DOHH2 (cell line): ENCODE results near the gene HHAT.

Source experiments
- EZH2phosphoT487 ChIP-seq: fragments of 200-600 bp; sonication (generic); IDR thresholded peaks from 2 replicates; pipeline ENCODE4 v1.6.1; 2017; ENCODE audit warnings: borderline replicate concordance, mild to moderate bottlenecking, antibody characterized with exemption, low read length, moderate library complexity, mixed read lengths
- TF ChIP-seq, protein P1 (sequence below): fragments of 200-600 bp; sonication (generic); IDR thresholded peaks from one replicate; pipeline ENCODE4 v1.5.1; 2014; ENCODE audit warnings: antibody characterized with exemption, mild to moderate bottlenecking, low read depth, low read length; ENCODE audit not compliant: poor library complexity, severe bottlenecking

DNA sequence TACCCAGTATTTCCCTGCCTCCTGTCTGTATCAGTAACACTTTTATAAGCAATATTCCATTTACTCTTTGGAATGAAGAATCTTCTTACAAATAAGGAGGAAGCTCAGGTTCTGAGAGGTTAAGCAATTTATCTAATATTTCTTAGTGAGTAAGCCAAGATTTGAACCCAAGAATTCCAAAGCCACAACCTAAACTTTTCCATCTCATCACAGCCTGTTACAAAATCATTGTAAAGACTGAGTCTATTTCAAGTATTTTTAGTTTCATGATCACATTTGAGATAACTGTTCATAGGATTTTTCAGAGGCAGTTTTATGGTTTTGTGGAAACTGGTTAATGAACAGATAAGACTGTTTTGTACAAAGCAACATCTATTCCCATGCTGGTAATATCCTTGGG, 29.8 kb upstream of the HHAT start:
- TF ChIP-seq, protein P1, sequence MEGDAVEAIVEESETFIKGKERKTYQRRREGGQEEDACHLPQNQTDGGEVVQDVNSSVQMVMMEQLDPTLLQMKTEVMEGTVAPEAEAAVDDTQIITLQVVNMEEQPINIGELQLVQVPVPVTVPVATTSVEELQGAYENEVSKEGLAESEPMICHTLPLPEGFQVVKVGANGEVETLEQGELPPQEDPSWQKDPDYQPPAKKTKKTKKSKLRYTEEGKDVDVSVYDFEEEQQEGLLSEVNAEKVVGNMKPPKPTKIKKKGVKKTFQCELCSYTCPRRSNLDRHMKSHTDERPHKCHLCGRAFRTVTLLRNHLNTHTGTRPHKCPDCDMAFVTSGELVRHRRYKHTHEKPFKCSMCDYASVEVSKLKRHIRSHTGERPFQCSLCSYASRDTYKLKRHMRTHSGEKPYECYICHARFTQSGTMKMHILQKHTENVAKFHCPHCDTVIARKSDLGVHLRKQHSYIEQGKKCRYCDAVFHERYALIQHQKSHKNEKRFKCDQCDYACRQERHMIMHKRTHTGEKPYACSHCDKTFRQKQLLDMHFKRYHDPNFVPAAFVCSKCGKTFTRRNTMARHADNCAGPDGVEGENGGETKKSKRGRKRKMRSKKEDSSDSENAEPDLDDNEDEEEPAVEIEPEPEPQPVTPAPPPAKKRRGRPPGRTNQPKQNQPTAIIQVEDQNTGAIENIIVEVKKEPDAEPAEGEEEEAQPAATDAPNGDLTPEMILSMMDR: no peak
- TF ChIP-seq EZH2phosphoT487: no peak
